ENCODE data around the gene PPIP5K2. TPM values are rescaled to one million over a fixed set of nuclear protein-coding genes. Genes with fewer than 3 reads are reported as not detected.

The PPIP5K2 gene
- total and polyA plus RNA-seq, 3 donors from 2014 or later: 23.7 to 42.8 (median 30.4) TPM

GRCh38 chr5:103126557-103126956, 6.5 kb downstream of the PPIP5K2 start:
- H3K4me3 ChIP-seq: no peak overlapping the region
- no peaks in the 10 kb centered on the region for H3K9me3 ChIP-seq
- peaks cover 2% of the 10 kb centered on the region for H3K4me1 ChIP-seq
- DNase-seq: no peak
- TF ChIP-seq POLR2A (IDR thresholded peaks at IDR 0.05): no peak
- TF ChIP-seq, protein P1, sequence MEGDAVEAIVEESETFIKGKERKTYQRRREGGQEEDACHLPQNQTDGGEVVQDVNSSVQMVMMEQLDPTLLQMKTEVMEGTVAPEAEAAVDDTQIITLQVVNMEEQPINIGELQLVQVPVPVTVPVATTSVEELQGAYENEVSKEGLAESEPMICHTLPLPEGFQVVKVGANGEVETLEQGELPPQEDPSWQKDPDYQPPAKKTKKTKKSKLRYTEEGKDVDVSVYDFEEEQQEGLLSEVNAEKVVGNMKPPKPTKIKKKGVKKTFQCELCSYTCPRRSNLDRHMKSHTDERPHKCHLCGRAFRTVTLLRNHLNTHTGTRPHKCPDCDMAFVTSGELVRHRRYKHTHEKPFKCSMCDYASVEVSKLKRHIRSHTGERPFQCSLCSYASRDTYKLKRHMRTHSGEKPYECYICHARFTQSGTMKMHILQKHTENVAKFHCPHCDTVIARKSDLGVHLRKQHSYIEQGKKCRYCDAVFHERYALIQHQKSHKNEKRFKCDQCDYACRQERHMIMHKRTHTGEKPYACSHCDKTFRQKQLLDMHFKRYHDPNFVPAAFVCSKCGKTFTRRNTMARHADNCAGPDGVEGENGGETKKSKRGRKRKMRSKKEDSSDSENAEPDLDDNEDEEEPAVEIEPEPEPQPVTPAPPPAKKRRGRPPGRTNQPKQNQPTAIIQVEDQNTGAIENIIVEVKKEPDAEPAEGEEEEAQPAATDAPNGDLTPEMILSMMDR (IDR thresholded peaks at IDR 0.05): no peak
- H3K27me3 ChIP-seq: no peaks in the 10 kb centered on the region
- WGBS, 2 donors: 88% methylated on average over 5 of the region's 5 CpGs
- intact Hi-C loops (cut with DNase I; ENCODE audit: low total_unique reads): no loop called here
- H3K36me3 ChIP-seq (ENCODE audit: low read depth, missing control alignments): no peaks in the 10 kb centered on the region
- H3K27ac ChIP-seq: no peak overlapping the region

DNA sequence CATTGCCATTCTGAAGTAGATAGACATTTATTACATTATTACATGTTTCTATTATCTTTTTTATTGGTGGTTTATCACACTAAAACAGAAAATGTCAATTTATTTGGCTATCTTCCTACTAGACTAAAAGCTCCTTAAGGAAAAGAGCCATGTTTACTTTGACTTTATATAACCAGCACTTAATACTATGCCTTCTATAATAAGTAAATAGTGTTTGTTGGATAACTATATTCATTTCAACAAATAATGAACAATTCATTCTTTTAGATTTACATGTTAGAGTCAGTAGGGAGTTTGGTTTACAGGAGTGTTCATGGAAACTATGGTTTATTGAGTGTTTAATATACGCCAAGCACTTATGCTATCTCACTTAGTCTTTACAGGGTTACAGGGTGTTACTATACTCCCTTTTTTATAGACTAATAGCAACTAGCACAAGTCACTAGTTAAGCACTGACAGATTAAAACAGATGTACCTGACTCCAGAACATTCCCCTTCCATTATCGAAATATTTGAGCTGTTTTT, 7.3 kb downstream of the PPIP5K2 start:
- no peak overlapping the region for H3K27ac ChIP-seq
- TF ChIP-seq POLR2A (IDR thresholded peaks at IDR 0.05): no peak
- TF ChIP-seq, protein P1 (IDR thresholded peaks at IDR 0.05): no peak
- H3K36me3 ChIP-seq (ENCODE audit: low read depth, missing control alignments): no peaks in the 10 kb centered on the region
- H3K4me3 ChIP-seq: no peak overlapping the region
- intact Hi-C loops (cut with DNase I; ENCODE audit: low total_unique reads): no loop called here
- no peaks in the 10 kb centered on the region for H3K9me3 ChIP-seq
- WGBS, 2 donors: 91 to 96% methylated on average over 2 of the region's 2 CpGs
- no peak for DNase-seq
- no peaks in the 10 kb centered on the region for H3K4me1 ChIP-seq
- H3K27me3 ChIP-seq: no peaks in the 10 kb centered on the region

DNA sequence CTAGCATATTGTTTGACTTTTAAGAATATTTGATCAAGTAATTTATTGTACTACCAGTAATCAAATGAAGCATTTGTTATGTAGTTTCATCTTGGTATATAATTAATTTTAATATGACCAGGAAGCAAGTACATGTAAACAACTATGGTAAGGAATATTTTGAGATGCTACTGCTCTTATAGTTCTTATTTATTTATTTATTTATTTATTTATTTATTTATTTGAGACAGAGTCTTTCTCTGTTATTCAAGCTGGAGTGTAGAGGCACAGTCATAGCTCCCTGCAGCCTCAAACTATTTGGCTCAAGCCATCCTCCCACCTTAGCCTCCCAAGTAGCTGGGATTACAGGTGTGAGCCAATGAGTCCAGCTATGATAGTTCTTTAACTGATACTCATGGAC, 8.1 kb downstream of the PPIP5K2 start:
- Histone ChIP-seq H3K4me3 (no peak overlapping the region), H3K4me1 (no peaks in the 10 kb centered on the region), H3K27me3 (no peaks in the 10 kb centered on the region), H3K9me3 (no peaks in the 10 kb centered on the region), H3K27ac (no peak overlapping the region), H3K36me3 (ENCODE audit: low read depth, missing control alignments) (no peaks in the 10 kb centered on the region)
- intact Hi-C loops (cut with DNase I; ENCODE audit: low total_unique reads): no loop called here
- TF ChIP-seq, protein P1 (IDR thresholded peaks at IDR 0.05): no peak
- no peak for TF ChIP-seq POLR2A (IDR thresholded peaks at IDR 0.05)
- no peak for DNase-seq

GRCh38 chr5:103132684-103133083, 12.6 kb downstream of the PPIP5K2 start:
- no peak overlapping the region for H3K27ac ChIP-seq
- intact Hi-C loops (cut with DNase I; ENCODE audit: low total_unique reads): no loop called here
- WGBS, 2 donors: 81 to 85% methylated on average over 1 of the region's 1 CpG

GRCh38 chr5:103133231-103133630, 13.1 kb downstream of the PPIP5K2 start:
- no peaks in the 10 kb centered on the region for H3K9me3 ChIP-seq
- H3K4me3 ChIP-seq: no peak overlapping the region
- intact Hi-C loops (cut with DNase I; ENCODE audit: low total_unique reads): no loop called here
- H3K27me3 ChIP-seq: no peaks in the 10 kb centered on the region
- TF ChIP-seq, protein P1 (IDR thresholded peaks at IDR 0.05): no peak
- no peak for TF ChIP-seq POLR2A (IDR thresholded peaks at IDR 0.05)
- 74 to 76% methylated on average over 2 of the region's 2 CpGs for WGBS, 2 donors
- H3K4me1 ChIP-seq: no peaks in the 10 kb centered on the region
- DNase-seq: no peak
- no peaks in the 10 kb centered on the region for H3K36me3 ChIP-seq (ENCODE audit: low read depth, missing control alignments)
- no peak overlapping the region for H3K27ac ChIP-seq

More at GRCh38 chr5:103132684-103133083, 12.6 kb downstream of the PPIP5K2 start:
- Histone ChIP-seq H3K27me3 (no peaks in the 10 kb centered on the region), H3K9me3 (no peaks in the 10 kb centered on the region), H3K4me1 (no peaks in the 10 kb centered on the region), H3K36me3 (ENCODE audit: low read depth, missing control alignments) (no peaks in the 10 kb centered on the region), H3K4me3 (no peak overlapping the region)
- TF ChIP-seq, protein P1 (IDR thresholded peaks at IDR 0.05): no peak
- no peak for TF ChIP-seq POLR2A (IDR thresholded peaks at IDR 0.05)
- no peak for DNase-seq

All from testis (tissue), 3 donors.